LNCaP clone FGC (cell line): ENCODE data around the gene ZNF526.
A peak's percentile ranks its signal among the peaks of the same experiment; 100 is the strongest.

Experiments
- DNase-seq: peaks from one replicate; pipeline ENCODE4 v3.0.0-alpha.2; 2011; ENCODE audit warnings: low read depth
- H3K4me3 ChIP-seq: 2 replicates; pipeline ENCODE4 v1.5.1; 2011; ENCODE audit warnings: mild to moderate bottlenecking, low read depth, low read length, control low read depth
- TF ChIP-seq, protein P1 (sequence below): IDR thresholded peaks from 2 replicates; pipeline ENCODE4 v1.5.1; 2012; ENCODE audit warnings: mild to moderate bottlenecking; ENCODE audit not compliant: control insufficient read depth, insufficient read depth; ENCODE audit errors: extremely low read depth

Gene ZNF526

GRCh38 chr19:42250183-42250665 is 30.1 kb downstream of the ZNF526 start:
- no peak overlapping the region for H3K4me3 ChIP-seq
- no peak for DNase-seq
- TF ChIP-seq, protein P1, sequence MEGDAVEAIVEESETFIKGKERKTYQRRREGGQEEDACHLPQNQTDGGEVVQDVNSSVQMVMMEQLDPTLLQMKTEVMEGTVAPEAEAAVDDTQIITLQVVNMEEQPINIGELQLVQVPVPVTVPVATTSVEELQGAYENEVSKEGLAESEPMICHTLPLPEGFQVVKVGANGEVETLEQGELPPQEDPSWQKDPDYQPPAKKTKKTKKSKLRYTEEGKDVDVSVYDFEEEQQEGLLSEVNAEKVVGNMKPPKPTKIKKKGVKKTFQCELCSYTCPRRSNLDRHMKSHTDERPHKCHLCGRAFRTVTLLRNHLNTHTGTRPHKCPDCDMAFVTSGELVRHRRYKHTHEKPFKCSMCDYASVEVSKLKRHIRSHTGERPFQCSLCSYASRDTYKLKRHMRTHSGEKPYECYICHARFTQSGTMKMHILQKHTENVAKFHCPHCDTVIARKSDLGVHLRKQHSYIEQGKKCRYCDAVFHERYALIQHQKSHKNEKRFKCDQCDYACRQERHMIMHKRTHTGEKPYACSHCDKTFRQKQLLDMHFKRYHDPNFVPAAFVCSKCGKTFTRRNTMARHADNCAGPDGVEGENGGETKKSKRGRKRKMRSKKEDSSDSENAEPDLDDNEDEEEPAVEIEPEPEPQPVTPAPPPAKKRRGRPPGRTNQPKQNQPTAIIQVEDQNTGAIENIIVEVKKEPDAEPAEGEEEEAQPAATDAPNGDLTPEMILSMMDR, result no peak

DNA sequence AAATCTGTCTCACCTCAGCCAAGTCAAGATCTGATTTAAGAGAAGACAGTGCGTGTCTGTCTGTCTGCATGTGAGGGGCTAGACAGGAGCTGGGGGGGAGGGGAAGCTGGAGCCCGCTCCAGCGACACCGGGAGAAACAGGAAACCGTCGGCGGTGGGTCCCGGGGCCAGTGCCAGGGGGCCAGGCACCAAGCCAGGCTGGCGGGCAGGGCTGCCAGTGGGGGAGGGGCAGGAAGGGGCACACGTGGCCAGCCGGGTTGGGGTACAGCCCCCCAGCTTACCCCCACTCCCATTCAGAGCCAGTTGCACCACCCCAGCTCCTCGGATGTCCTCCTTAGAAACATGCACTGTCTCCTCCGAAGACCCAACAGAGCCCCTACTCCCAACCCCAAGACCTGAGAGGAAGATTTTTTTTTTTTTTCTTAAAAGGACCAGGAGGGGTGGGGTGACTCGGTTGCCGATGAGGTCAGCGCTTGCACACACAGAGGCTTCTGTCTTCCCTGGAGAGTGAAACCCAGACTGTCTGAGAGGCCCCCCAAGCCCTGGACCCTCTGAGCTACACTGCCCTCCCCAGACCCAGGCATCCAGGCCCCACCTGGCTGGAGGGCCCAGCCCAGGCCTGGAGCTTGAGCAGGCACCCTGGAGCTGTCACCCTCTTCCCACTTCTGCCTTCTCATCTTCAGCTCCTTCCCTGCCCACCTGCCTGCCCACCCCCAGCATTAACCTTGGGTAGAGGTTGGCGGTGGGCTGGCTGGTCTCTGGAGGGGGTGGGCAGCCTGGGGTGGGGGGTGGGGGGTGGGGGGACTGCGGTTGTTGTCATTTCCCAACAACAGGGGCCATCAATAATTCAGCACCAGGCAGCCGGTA is 30.8 kb downstream of the ZNF526 start:
- TF ChIP-seq, protein P1, result no peak
- no peak overlapping the region for H3K4me3 ChIP-seq
- DNase-seq, result no peak

GRCh38 chr19:42251572-42252358 is 31.7 kb downstream of the ZNF526 start:
- TF ChIP-seq, protein P1, result no peak
- DNase-seq, result no peak
- H3K4me3 ChIP-seq, result no peak overlapping the region

DNA sequence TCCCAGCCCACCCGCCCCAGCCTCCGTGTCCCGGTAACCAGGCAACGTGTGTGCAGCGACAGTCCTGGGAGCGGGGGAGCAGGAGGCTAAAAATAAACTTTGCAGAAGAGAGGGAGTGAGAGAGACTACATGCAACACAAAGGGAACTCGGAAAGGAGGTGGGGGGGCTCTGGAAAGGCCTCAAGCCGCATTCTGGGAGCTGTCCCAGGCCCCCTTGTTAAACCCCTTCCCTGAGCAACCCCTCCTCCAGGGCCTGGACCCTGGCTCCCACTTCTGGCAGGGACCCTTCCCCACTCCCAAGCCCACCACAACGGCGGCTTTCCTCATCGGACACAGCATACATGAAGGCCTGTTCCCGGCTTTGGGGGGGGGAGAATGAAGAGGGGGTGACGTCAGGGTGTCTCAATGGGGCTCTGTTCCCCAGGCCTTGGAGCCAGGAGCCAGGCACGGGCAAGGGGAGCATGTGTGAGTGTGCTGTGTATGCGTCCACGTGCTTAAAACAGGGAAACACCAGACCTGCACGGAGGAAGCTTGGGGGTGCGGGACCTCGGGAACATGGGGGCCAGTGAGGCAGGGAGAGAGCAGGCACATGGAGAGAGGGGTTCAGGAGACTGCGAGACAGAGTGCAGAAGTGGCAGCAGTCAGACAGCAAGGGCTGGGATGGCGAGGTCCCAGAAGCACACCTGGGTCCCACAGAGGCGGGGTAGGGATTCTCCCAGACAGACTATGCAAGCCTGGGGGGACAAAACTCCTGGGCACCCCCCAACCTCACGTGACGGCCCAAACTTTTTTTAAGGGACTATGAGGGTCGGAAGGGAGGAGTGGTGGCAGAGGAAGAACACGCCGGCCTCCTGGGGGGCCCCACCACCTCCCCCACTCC is 32.5 kb downstream of the ZNF526 start:
- no peak for DNase-seq

GRCh38 chr19:42253245-42254088 is 33.4 kb downstream of the ZNF526 start:
- no peak for DNase-seq
- TF ChIP-seq, protein P1, result no peak
- H3K4me3 ChIP-seq, result peak overlapping the region; percentile 82

More for the DNA sequence above, 32.5 kb downstream of the ZNF526 start:
- peak overlapping the region; percentile 56 for H3K4me3 ChIP-seq
- TF ChIP-seq, protein P1, result no peak
